WERI-Rb-1 (cell line): ENCODE data around the gene SHC3.

Experiments
- DNase-seq: peaks from one replicate; pipeline ENCODE4 v3.0.0-alpha.2; 2020
- H3K27ac ChIP-seq: fragments of 250-450 bp; sonication (Bioruptor Pico); 2 replicates; pipeline ENCODE4 v1.5.1; 2020; ENCODE audit warnings: mild to moderate bottlenecking, moderate library complexity
- H3K27me3 ChIP-seq: fragments of 250-450 bp; sonication (Bioruptor Pico); 2 replicates; pipeline ENCODE4 v1.5.1; 2021; ENCODE audit warnings: mild to moderate bottlenecking, low read depth, moderate library complexity; ENCODE audit not compliant: insufficient read depth, severe bottlenecking
- H3K36me3 ChIP-seq: fragments of 250-450 bp; sonication (Bioruptor Pico); 2 replicates; pipeline ENCODE4 v1.5.1; 2020; ENCODE audit warnings: mild to moderate bottlenecking, moderate library complexity
- H3K4me3 ChIP-seq: 2 replicates; pipeline ENCODE4 v1.5.1; 2011; ENCODE audit warnings: low read depth, mild to moderate bottlenecking, control low read depth, low read length
- H3K9me3 ChIP-seq: fragments of 250-450 bp; sonication (Bioruptor Pico); 2 replicates; pipeline ENCODE4 v1.5.1; 2021; ENCODE audit warnings: mild to moderate bottlenecking, moderate library complexity; ENCODE audit not compliant: severe bottlenecking
- TF ChIP-seq, protein P1 (sequence below): IDR thresholded peaks from 2 replicates; pipeline ENCODE4 v1.5.1; 2011; ENCODE audit warnings: low read depth, mild to moderate bottlenecking, control low read depth, inconsistent platforms, low read length

The SHC3 gene

GRCh38 chr9:88960632-88961031 lies 218.0 kb downstream of the SHC3 start:
- Histone ChIP-seq H3K36me3 (no peaks in the 10 kb centered on the region), H3K27me3 (no peaks in the 10 kb centered on the region), H3K4me3 (no peak overlapping the region), H3K27ac (no peak overlapping the region; the same call in 1 of the 2 replicates), H3K9me3 (no peaks in the 10 kb centered on the region)
- TF ChIP-seq, protein P1, sequence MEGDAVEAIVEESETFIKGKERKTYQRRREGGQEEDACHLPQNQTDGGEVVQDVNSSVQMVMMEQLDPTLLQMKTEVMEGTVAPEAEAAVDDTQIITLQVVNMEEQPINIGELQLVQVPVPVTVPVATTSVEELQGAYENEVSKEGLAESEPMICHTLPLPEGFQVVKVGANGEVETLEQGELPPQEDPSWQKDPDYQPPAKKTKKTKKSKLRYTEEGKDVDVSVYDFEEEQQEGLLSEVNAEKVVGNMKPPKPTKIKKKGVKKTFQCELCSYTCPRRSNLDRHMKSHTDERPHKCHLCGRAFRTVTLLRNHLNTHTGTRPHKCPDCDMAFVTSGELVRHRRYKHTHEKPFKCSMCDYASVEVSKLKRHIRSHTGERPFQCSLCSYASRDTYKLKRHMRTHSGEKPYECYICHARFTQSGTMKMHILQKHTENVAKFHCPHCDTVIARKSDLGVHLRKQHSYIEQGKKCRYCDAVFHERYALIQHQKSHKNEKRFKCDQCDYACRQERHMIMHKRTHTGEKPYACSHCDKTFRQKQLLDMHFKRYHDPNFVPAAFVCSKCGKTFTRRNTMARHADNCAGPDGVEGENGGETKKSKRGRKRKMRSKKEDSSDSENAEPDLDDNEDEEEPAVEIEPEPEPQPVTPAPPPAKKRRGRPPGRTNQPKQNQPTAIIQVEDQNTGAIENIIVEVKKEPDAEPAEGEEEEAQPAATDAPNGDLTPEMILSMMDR = no peak
- DNase-seq = no peak

GRCh38 chr9:88959727-88960469 lies 218.7 kb downstream of the SHC3 start:
- Histone ChIP-seq H3K36me3 (no peaks in the 10 kb centered on the region), H3K27me3 (no peaks in the 10 kb centered on the region), H3K9me3 (no peaks in the 10 kb centered on the region), H3K27ac (peak overlapping the region; percentile 75), H3K4me3 (no peak overlapping the region)
- TF ChIP-seq, protein P1 = no peak
- peak; percentile 86 for DNase-seq

GRCh38 chr9:88957526-88957925 lies 221.1 kb downstream of the SHC3 start:
- TF ChIP-seq, protein P1 = no peak
- DNase-seq = no peak
- Histone ChIP-seq H3K36me3 (no peaks in the 10 kb centered on the region), H3K27ac (no peak overlapping the region), H3K9me3 (no peaks in the 10 kb centered on the region), H3K4me3 (no peak overlapping the region), H3K27me3 (no peaks in the 10 kb centered on the region)
